ENCODE measurements around the gene TMEM186.
"Not testable (repeated sequence)": the region's sequence is repeated elsewhere in the genome, so short reads cannot be mapped to it uniquely, and the experiment has no call there.

The TMEM186 gene

GRCh38 chr16:8768283-8768682 is 29.2 kb downstream of the TMEM186 start:
- no peak for FAIRE-seq

GRCh38 chr16:8767176-8767575 is 30.3 kb downstream of the TMEM186 start:
- FAIRE-seq: no peak

- no peak for FAIRE-seq
These were observed 32.8 kb downstream of the TMEM186 start for GRCh38 chr16:8764525-8765250.

DNA sequence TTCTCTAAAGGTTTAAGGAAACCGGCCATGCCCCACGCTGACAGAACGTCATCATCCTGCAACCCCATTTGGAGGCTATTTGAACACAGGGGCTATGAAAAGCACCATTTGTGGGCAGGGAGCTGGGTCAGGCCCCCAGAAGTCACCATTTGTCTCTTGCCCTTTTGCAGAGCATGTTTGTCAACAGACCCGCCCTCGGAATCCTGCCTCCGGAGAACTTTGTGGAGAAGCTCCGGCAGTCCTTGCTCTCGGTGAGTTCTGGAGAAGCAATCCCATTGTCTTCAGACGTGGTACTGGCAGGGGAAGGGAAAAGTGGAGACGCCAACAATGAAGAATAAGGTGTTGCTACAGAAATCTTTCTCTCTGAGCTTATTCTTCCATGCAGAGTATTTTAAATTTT is 33.5 kb downstream of the TMEM186 start:
- no peak for FAIRE-seq

DNA sequence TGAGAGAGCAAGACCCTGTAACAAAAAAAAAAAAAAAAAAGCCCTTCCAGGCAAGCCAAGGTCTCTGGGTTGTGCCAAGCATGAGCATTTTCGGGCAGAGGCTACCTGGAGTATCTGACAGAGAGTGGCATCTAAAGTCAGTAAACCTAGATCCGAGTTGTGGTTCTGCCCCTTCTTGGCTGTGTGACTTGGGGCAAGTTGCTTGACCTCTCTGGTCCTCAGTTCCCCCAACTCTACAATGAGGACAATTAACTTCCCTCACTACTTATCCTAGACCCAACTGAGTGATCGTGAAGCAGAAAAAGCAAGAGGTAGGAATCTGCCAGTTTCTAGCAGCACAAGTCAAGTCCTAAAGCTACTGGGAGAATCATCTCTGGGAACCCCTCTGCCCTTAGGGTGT is 34.4 kb downstream of the TMEM186 start:
- no peak for FAIRE-seq

GRCh38 chr16:8762254-8762653 is 35.2 kb downstream of the TMEM186 start:
- FAIRE-seq: no peak

GRCh38 chr16:8761078-8761477 is 36.4 kb downstream of the TMEM186 start:
- FAIRE-seq: no peak

DNA sequence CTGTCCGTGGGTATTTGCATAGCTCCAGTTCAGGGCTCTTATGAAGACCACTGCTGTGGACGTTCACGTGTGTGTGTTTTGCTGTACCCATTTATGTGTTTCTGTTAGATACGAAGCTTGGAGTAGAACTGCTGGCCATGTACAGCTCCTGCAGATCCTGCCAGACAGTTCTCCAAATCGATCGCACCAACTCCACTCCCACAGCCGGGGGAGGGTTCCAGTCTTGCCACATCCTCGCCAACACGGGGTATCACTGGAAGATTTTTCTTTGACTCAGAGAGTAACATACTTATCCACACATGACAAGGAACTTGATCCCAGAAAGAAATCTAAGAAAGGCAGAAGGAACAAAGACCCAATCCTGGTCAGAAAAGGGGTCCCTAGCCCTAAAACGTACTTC is 37.4 kb downstream of the TMEM186 start:
- no peak for FAIRE-seq

DNA sequence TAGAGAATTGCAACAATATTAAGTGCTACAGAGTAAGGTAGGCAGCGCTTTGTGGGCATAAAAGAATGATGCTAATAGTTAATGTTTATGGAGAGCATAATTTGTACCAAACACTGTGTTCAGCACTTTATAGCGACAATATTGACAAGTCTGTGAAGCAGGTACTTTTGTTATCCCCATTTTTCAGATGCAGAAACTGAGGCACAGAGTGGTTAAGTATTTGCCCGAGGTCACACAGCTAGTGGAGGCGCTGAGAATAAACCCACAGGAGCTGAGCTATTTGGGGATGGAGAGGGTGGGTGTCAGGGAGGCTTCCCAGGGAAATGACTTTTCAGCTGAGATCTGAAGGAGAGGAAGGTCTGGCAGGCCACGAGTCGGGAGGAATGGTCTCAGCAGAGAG is 39.4 kb downstream of the TMEM186 start:
- FAIRE-seq: no peak

GRCh38 chr16:8756755-8757154 is 40.7 kb downstream of the TMEM186 start:
- FAIRE-seq: no peak

DNA sequence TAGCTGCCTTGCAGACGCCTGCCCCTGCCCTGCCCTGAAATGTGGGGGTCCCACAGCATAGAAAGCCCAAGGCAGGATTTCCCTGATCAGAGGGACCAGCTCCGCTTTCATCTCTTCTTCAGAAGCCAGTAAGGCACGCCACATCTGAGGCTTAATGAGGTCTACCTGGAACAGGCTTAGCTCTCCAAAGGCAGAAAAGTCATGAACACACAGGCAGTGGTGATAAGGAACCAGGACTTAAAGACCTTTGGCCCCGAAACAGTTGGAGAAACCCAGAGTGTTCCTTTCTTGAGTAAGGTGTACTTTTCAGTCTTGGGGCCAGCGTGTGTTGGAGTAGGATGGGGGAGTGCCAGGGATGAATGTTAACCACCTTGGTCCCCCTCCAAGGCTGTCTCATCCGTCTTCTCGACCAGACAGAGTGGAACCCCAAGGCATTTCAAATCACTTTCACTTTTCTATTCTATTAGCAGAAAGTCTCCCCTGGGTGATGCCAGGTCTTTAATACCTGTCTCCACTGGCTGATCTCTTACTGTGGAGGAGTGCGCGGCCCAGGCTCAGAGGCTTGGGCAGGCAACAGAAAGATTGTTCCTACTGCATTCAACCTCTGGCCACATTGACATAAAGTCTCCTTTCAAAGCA is 43.9 kb downstream of the TMEM186 start:
- FAIRE-seq: no peak

- no peak for FAIRE-seq
These were observed 44.7 kb downstream of the TMEM186 start for GRCh38 chr16:8752706-8753105.

DNA sequence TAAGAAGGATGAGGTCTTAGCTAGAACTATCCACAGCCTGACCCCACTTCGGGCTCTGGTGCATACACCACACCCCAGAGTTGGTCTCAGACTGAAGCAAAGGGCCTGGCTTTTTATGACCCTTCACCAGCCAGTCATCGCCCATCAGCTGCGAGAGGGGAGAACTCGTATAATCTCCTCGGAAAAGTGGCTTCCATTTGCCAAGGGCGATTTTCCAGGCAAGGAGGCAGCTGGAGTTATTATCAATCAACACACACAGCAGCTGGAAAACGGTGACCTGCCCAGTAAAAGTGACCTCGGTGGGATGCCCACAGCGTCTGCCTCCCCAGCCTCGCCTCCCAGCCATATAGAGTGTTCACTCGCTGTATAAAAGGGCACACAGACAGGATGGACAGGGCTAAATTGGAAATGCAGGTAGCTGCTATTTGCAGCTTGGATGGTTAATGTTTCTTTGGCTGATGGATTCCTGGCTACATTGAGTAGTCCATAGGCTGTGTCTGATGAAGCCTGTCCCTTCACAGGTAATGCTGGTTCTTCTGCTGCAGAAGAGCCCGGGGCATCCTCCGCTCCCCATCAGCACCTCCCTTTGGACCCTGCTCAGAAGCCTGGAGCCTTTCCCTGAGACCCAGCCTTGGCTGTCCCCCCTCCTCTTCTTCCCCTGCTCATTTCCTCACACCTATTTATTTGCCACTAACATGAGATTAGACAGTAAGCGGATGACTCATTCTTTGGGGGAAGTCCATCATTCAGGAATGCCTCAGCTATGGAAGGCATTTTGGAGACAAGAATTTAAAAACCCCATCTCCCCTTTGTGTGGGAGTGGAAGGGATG is 45.7 kb downstream of the TMEM186 start:
- no peak for FAIRE-seq

- FAIRE-seq: not testable (repeated sequence)
These were observed 48.5 kb downstream of the TMEM186 start for GRCh38 chr16:8748944-8749343.
